ENCODE data around the gene NUDT6. TPM values are rescaled to one million over a fixed set of nuclear protein-coding genes. Genes with fewer than 3 reads are reported as not detected.
"Not testable (repeated sequence)": the region's sequence is repeated elsewhere in the genome, so short reads cannot be mapped to it uniquely, and the experiment has no call there.

Gene NUDT6
- polyA plus RNA-seq, 3 donors: 3.1 to 17.0 (median 9.6) TPM

- H3K27ac ChIP-seq (ENCODE audit: low read depth, low read length): no peak overlapping the region
These were observed 70.8 kb downstream of the NUDT6 start for GRCh38 chr4:122851568-122851967.

DNA sequence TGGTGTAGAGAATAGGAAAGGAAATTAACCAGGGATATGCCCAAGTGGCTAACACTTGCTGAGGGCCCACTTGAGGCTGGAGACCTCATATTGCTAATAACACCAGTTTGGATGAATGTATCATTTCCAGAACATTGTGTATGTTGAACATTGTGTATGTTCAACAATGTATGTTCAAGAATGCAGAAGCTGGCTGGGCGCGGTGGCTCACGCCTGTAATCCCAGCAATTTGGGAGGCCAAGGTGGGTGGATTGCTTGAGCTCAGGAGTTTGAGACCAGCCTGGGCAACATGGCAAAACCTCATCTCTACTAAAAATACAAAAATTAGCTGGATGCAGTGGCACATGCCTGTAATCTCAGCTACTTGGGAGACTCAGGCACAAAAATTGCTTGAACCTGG is 72.6 kb downstream of the NUDT6 start:
- not testable (repeated sequence) for H3K27ac ChIP-seq (ENCODE audit: low read depth, low read length)
- 95 to 99% (median 98%) methylated on average over 3 of the region's 3 CpGs for WGBS, 3 donors

GRCh38 chr4:122847931-122848330 is 74.5 kb downstream of the NUDT6 start:
- 90 to 92% (median 91%) methylated on average over 1 of the region's 1 CpG for WGBS, 3 donors
- H3K27ac ChIP-seq (ENCODE audit: low read depth, low read length): no peak overlapping the region

GRCh38 chr4:122845760-122846159 is 76.6 kb downstream of the NUDT6 start:
- no peak overlapping the region for H3K27ac ChIP-seq (ENCODE audit: low read depth, low read length)
- 65 to 79% (median 70%) methylated on average over 3 of the region's 3 CpGs for WGBS, 3 donors

GRCh38 chr4:122845066-122845465 is 77.3 kb downstream of the NUDT6 start:
- 81 to 95% (median 91%) methylated on average over 3 of the region's 3 CpGs for WGBS, 3 donors
- H3K27ac ChIP-seq (ENCODE audit: low read depth, low read length): no peak overlapping the region

- H3K27ac ChIP-seq (ENCODE audit: low read depth, low read length): not testable (repeated sequence)
- 94 to 100% (median 98%) methylated on average over 1 of the region's 1 CpG for WGBS, 3 donors
These were observed 78.0 kb downstream of the NUDT6 start for GRCh38 chr4:122844391-122844790.

- H3K27ac ChIP-seq (ENCODE audit: low read depth, low read length): no peak overlapping the region
- 59 to 80% (median 72%) methylated on average over 4 of the region's 4 CpGs for WGBS, 3 donors
These were observed 79.3 kb downstream of the NUDT6 start for GRCh38 chr4:122842984-122843531.

Other genes starting within 250 kb of the NUDT6 start
- gene BBS12, start 189.9 kb downstream of the NUDT6 start, polyA plus RNA-seq: 1 to 10 TPM; 1.0 to 1.3 (median 1.1) TPM
- 10 to 100 TPM in 1 of 3 donors, 1 to 10 TPM in 1, under 1 TPM in 1; 0.46 to 16.7 (median 9.3) TPM for gene FGF2, start 95.8 kb downstream of the NUDT6 start, polyA plus RNA-seq

Data from adipose tissue (tissue), 3 donors.